ENCODE data around the gene CD9.

The CD9 gene

DNA sequence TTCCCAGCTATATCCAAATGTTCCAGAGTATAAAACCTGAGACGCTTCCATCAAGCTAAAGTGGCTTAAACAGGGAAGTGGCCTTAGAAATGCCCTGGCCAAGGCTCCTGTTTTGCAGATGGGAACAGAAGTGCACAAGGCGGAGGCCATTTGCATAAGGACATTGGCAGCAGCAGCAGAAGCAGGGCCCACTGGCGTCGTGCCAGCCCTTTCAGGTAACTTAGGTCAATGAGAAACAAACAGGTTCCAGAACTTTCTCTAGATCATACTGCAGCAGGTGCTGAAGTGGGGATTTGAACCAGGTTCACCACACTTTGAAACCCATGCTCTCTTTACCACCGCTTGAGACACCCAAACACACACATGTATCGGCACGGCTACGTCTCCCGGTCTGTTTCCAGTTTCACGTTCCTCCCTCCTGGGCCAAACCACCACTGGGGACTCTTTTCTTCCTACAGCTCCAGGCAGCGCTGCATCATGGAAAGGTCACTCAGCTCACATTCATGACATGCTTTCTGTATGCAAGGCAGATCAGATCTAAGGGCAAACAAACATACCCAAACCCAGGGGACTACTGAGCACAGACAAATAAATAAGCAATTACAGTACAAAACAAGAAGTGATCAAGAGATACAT is 64.3 kb downstream of the CD9 start:
- no peak for DNase-seq
- H3K4me3 ChIP-seq (ENCODE audit: low read depth, low read length), result no peak overlapping the region
- no peak overlapping the region for H3K27ac ChIP-seq
- H3K36me3 ChIP-seq (replicated peaks), result no peaks in the 10 kb centered on the region
- no peaks in the 10 kb centered on the region for H3K27me3 ChIP-seq (replicated peaks)
- in situ Hi-C loops (cut with HindIII; ENCODE audit: low pct_ligation_motif_present, low sequenced_read_pairs), result no loop called here
- TF ChIP-seq CTCF (IDR thresholded peaks at IDR 0.05; ENCODE audit: low read depth, low read length, missing control alignments), result no peak

- Histone ChIP-seq H3K4me3 (ENCODE audit: low read depth, low read length) (no peak overlapping the region), H3K27ac (no peak overlapping the region)
Observed at GRCh38 chr12:6265038-6265405, 64.8 kb downstream of the CD9 start.

DNA sequence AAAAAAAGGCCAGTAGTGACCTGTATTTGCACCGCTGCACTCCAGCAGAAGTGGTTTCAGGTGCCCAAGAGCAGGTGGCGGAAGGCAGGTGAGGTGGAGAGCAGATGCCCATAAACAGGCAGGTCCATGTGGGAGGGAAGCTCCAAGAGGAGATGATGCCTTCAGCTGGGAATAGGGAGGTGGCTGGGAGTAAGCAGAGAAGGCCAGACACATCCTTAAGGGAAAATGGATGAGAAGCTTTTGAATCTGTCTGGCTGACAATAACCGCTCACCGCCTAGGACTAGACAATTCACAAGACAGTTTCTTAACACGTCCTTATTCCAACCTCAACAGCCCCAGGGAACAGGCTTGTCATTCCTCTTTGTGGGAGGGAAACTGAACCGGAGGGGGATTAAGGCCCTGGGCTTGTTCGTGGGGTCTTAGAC is 66.4 kb downstream of the CD9 start:
- Histone ChIP-seq H3K36me3 (replicated peaks) (no peaks in the 10 kb centered on the region), H3K4me3 (ENCODE audit: low read depth, low read length) (no peak overlapping the region), H3K27ac (no peak overlapping the region), H3K27me3 (replicated peaks) (no peaks in the 10 kb centered on the region)
- in situ Hi-C loops (cut with HindIII; ENCODE audit: low pct_ligation_motif_present, low sequenced_read_pairs), result no loop called here
- no peak for DNase-seq
- no peak for TF ChIP-seq CTCF (IDR thresholded peaks at IDR 0.05; ENCODE audit: low read depth, low read length, missing control alignments)

More at GRCh38 chr12:6265038-6265405, 64.8 kb downstream of the CD9 start:
- in situ Hi-C loops (cut with HindIII; ENCODE audit: low pct_ligation_motif_present, low sequenced_read_pairs), result no loop called here
- TF ChIP-seq CTCF (IDR thresholded peaks at IDR 0.05; ENCODE audit: low read depth, low read length, missing control alignments), result no peak
- Histone ChIP-seq H3K27me3 (replicated peaks) (no peaks in the 10 kb centered on the region), H3K36me3 (replicated peaks) (no peaks in the 10 kb centered on the region)
- no peak for DNase-seq

DNA sequence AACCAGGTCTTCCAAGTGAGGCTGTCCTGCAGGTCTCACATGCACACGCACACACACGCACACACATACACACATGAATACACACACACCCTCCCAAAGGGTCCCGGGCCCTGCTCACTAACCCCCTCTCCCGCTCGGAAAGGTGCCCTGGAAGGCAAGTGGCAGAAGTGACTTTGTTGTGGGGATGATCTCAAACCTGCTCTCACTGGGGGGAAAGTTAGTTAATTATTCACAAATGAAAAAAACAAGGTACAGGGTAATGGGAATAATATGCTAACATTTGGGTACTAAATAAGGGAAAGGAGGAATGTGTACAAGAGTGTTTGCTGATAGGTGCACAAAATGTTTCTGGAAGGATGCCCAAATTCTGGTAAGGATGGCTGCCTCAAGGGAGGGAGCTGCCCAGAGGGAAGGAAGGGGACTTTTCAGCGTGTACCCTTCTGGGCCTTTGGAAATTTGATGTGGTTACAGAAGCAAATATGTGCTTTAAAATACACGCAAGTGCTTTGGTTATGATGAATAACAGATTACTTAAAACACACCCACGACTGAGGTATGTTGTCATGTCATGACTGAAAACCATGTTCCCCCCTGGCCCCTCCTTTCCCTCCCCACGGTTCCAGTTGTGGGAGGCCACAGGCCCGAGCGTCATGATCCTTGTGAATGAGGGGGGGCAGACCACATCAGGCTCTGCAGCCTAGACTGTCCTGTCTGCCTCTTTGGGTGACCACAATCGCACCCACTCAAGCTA is 66.9 kb downstream of the CD9 start:
- peak; percentile 10 for DNase-seq
- in situ Hi-C loops (cut with HindIII; ENCODE audit: low pct_ligation_motif_present, low sequenced_read_pairs), result no loop called here
- no peaks in the 10 kb centered on the region for H3K36me3 ChIP-seq (replicated peaks)
- no peak overlapping the region for H3K4me3 ChIP-seq (ENCODE audit: low read depth, low read length)
- TF ChIP-seq CTCF (IDR thresholded peaks at IDR 0.05; ENCODE audit: low read depth, low read length, missing control alignments), result no peak
- no peak overlapping the region for H3K27ac ChIP-seq
- no peaks in the 10 kb centered on the region for H3K27me3 ChIP-seq (replicated peaks)

DNA sequence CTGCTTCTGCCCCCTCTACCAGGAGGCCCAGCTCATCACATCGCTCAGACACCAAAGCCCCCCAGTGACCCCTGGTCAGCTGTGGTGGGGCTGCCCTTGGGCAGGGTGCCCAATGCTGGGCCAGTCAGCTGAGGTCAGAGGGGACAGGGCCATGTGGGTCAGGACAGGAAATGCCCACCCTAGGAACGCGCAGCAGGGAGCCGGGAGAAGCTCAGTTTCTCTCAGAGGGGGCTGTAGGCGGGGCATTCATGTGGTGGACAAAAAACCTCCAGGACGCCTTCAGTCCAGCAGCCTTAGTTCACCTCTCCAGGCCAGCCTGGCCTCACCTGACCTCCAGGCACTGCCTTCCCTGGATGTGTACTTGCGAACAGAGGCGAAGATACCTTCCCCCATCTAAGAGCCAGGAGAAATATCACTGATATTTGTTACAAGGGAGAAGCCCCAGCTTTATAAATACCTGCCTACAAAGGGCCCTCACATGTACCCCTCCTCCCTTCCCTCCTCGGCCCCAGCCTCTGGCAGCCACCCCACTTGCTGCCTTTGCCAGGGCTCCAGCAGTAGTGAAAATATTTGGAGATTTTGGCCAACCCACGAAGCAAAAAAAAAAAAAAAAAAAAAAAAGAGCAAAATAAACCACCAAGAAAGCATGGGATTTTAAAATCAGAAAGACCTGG is 68.4 kb downstream of the CD9 start:
- no peak for TF ChIP-seq CTCF (IDR thresholded peaks at IDR 0.05; ENCODE audit: low read depth, low read length, missing control alignments)

More for the DNA sequence above, 68.4 kb downstream of the CD9 start:
- DNase-seq, result no peak
- Histone ChIP-seq H3K36me3 (replicated peaks) (no peaks in the 10 kb centered on the region), H3K27ac (no peak overlapping the region), H3K4me3 (ENCODE audit: low read depth, low read length) (no peak overlapping the region), H3K27me3 (replicated peaks) (no peaks in the 10 kb centered on the region)
- in situ Hi-C loops (cut with HindIII; ENCODE audit: low pct_ligation_motif_present, low sequenced_read_pairs), result no loop called here

Data from brain microvascular endothelial cell (primary cell).